Smooth muscle cell (in vitro differentiated cells): ENCODE results near the gene FBXL14. TPM values are rescaled to one million over a fixed set of nuclear protein-coding genes. Genes with fewer than 3 reads are reported as not detected.

Source experiments
- DNase-seq: peaks from one replicate; lab custom pipeline; 2025; ENCODE audit not compliant: unreplicated experiment; lab: John Stamatoyannopoulos, UW
- H2AFZ ChIP-seq: fragments of 200-600 bp; sonication (generic); 2 replicates; pipeline ENCODE4 v1.6.0; 2016; ENCODE audit warnings: antibody characterized with exemption, low read depth, mild to moderate bottlenecking
- H3F3A ChIP-seq: fragments of 200-600 bp; sonication (generic); 2 replicates; pipeline ENCODE4 v1.6.0; 2017; ENCODE audit warnings: antibody characterized with exemption, low read depth
- H3K27ac ChIP-seq: fragments of 200-600 bp; sonication (generic); 2 replicates; pipeline ENCODE4 v1.5.1; 2016; ENCODE audit warnings: low read depth, mild to moderate bottlenecking
- H3K27me3 ChIP-seq: fragments of 200-600 bp; sonication (generic); 2 replicates; pipeline ENCODE4 v1.6.1; 2016; ENCODE audit warnings: low read depth, mild to moderate bottlenecking
- H3K36me3 ChIP-seq: fragments of 200-600 bp; sonication (generic); 2 replicates; pipeline ENCODE4 v1.5.1; 2016; ENCODE audit warnings: low read depth
- H3K4me1 ChIP-seq: fragments of 200-600 bp; sonication (generic); 2 replicates; pipeline ENCODE4 v1.5.1; 2016; ENCODE audit warnings: low read depth
- H3K4me2 ChIP-seq: fragments of 200-600 bp; sonication (generic); 2 replicates; pipeline ENCODE4 v1.6.0; 2016; ENCODE audit warnings: mild to moderate bottlenecking
- H3K4me3 ChIP-seq: fragments of 200-600 bp; sonication (generic); 2 replicates; pipeline ENCODE4 v1.5.1; 2016; ENCODE audit warnings: mild to moderate bottlenecking
- H3K79me2 ChIP-seq: fragments of 200-600 bp; sonication (generic); 2 replicates; pipeline ENCODE4 v1.6.0; 2016; ENCODE audit warnings: low read depth, mild to moderate bottlenecking
- H3K9ac ChIP-seq: fragments of 200-600 bp; sonication (generic); 2 replicates; pipeline ENCODE4 v1.6.0; 2016; ENCODE audit warnings: low read depth
- H3K9me3 ChIP-seq: fragments of 200-600 bp; sonication (generic); replicated peaks from 2 replicates; pipeline ENCODE4 v1.5.1; 2016; ENCODE audit warnings: low read depth
- H4K20me1 ChIP-seq: fragments of 200-600 bp; sonication (generic); 2 replicates; pipeline ENCODE4 v1.6.0; 2016; ENCODE audit warnings: low read depth
- CTCF ChIP-seq: fragments of 200-600 bp; sonication (generic); IDR thresholded peaks from 2 replicates; pipeline ENCODE4 v1.5.1; 2017; ENCODE audit warnings: borderline replicate concordance, mild to moderate bottlenecking, antibody characterized with exemption; ENCODE audit not compliant: insufficient read depth, poor library complexity, severe bottlenecking
- WGBS: methylation state at CpG from one replicate; pipeline ENCODE4 v1.1.7; 2016; ENCODE audit warnings: low lambda C conversion rate; 5-methylcytosine and 5-hydroxymethylcytosine counted together
- polyA plus RNA-seq: library from polyadenylated mRNA; unstranded; fragments of >200 nt; fragmentation: Nextera tagmentation; extraction: Ambion mirVana; gene quantifications from 2 replicates; pipeline ENCODE4 v1.2.1, GENCODE V29; 2016
- total RNA-seq: library from RNA; depleted of rRNA; stranded (reverse); fragments of >200 nt; gene quantifications from 2 replicates; pipeline ENCODE4 v1.2.3, GENCODE V29; 2014

FBXL14 gene
- total and polyA plus RNA-seq, 2 experiments from 2014 or later: 5.0 to 9.3 TPM

- Histone ChIP-seq H2AFZ (no peak overlapping the region), H3K27ac (no peak overlapping the region), H3F3A (no peaks in the 10 kb centered on the region), H3K4me1 (no peaks in the 10 kb centered on the region), H3K36me3 (no peaks in the 10 kb centered on the region), H3K9me3 (no peaks in the 10 kb centered on the region), H3K27me3 (no peaks in the 10 kb centered on the region), H3K4me2 (no peak overlapping the region), H3K4me3 (no peak overlapping the region), H3K9ac (no peak overlapping the region), H3K79me2 (no peaks in the 10 kb centered on the region), H4K20me1 (peaks cover 24% of the 10 kb centered on the region)
- WGBS: 77% methylated on average over 7 of the region's 7 CpGs
- no peak for TF ChIP-seq CTCF
- no peak for DNase-seq
These were observed 49.2 kb downstream of the FBXL14 start for GRCh38 chr12:1544996-1545700.

- Histone ChIP-seq H3K9me3 (no peaks in the 10 kb centered on the region), H4K20me1 (peaks cover 38% of the 10 kb centered on the region), H3K4me3 (no peak overlapping the region), H3K36me3 (no peaks in the 10 kb centered on the region), H3K4me1 (no peaks in the 10 kb centered on the region), H3K27me3 (peaks cover 8% of the 10 kb centered on the region), H3F3A (no peaks in the 10 kb centered on the region), H2AFZ (no peak overlapping the region), H3K9ac (no peak overlapping the region), H3K79me2 (no peaks in the 10 kb centered on the region), H3K27ac (no peak overlapping the region), H3K4me2 (no peak overlapping the region)
- DNase-seq: no peak
- no peak for TF ChIP-seq CTCF
- WGBS: 98% methylated on average over 7 of the region's 7 CpGs
These were observed 51.8 kb downstream of the FBXL14 start for GRCh38 chr12:1542599-1542998.

- Histone ChIP-seq H2AFZ (no peak overlapping the region), H3K4me1 (no peaks in the 10 kb centered on the region), H3K9me3 (no peaks in the 10 kb centered on the region), H3K27me3 (peaks cover 12% of the 10 kb centered on the region), H3K79me2 (no peaks in the 10 kb centered on the region), H3K36me3 (no peaks in the 10 kb centered on the region), H3K9ac (no peak overlapping the region), H4K20me1 (peaks cover 43% of the 10 kb centered on the region), H3K4me3 (no peak overlapping the region), H3K4me2 (no peak overlapping the region), H3F3A (no peaks in the 10 kb centered on the region), H3K27ac (no peak overlapping the region)
- no peak for TF ChIP-seq CTCF
- WGBS: 79% methylated on average over 6 of the region's 6 CpGs
- DNase-seq: no peak
These were observed 53.7 kb downstream of the FBXL14 start for GRCh38 chr12:1540690-1541089.

- H3K79me2 ChIP-seq: no peaks in the 10 kb centered on the region
- no peak for TF ChIP-seq CTCF
- H3F3A ChIP-seq: no peaks in the 10 kb centered on the region
- no peak overlapping the region for H3K9ac ChIP-seq
- DNase-seq: no peak
- H3K4me1 ChIP-seq: no peaks in the 10 kb centered on the region
- no peak overlapping the region for H3K4me3 ChIP-seq
- H4K20me1 ChIP-seq: peaks cover 58% of the 10 kb centered on the region
- H3K27ac ChIP-seq: no peak overlapping the region
- peaks cover 12% of the 10 kb centered on the region for H3K27me3 ChIP-seq
- 92% methylated on average over 11 of the region's 11 CpGs for WGBS
- no peaks in the 10 kb centered on the region for H3K36me3 ChIP-seq
- H2AFZ ChIP-seq: no peak overlapping the region
- no peaks in the 10 kb centered on the region for H3K9me3 ChIP-seq
- no peak overlapping the region for H3K4me2 ChIP-seq
These were observed 55.2 kb downstream of the FBXL14 start for GRCh38 chr12:1539135-1539534.
